ENCODE measurements around the gene CDX1.

GRCh38 chr5:150167908-150168307 is 1.3 kb downstream of the CDX1 start:
- no peak for TF ChIP-seq POLR2AphosphoS5 (IDR thresholded peaks at IDR 0.05; ENCODE audit: borderline replicate concordance, low read depth, low read length)
- TF ChIP-seq EZH2 (IDR thresholded peaks at IDR 0.05) = no peak
- TF ChIP-seq FOXP2 (optimal IDR thresholded peaks at IDR 0.05; ENCODE audit: control extremely low read depth, extremely low read length, insufficient read depth) = no peak

Measured in SK-N-MC (cell line).